Measurements from ENCODE around the gene ESRRB.

DNA sequence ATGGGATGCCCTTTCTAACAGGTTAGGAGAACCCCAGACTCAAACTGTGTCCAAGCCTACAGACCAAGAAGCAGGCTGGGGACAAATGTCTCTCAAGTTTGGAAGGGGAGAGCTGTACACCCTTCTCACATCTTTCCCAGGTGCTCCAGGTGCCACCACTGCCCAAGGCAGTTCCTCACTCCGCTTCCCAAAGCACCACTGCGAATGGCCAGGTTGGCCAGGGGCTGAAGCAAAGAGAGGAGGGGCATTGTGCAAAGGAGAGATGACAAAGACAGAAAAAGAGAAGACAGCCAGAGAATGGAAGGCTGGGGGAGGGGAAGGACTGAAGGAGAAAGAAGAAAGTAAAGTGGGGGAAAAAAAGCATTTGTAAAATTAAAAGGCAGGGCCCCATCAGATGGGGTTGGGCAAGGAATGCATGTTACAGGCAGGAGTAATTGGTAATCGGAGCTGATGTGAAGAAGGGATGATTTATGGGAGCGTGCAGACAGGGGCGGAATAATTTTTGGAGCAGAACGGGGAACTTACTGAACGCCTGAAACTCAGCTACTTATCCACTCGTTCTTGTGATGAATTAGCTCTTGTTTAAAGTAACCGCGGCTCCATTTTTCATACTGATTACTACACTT lies 165.8 kb downstream of the ESRRB start:
- TF ChIP-seq, protein P1, sequence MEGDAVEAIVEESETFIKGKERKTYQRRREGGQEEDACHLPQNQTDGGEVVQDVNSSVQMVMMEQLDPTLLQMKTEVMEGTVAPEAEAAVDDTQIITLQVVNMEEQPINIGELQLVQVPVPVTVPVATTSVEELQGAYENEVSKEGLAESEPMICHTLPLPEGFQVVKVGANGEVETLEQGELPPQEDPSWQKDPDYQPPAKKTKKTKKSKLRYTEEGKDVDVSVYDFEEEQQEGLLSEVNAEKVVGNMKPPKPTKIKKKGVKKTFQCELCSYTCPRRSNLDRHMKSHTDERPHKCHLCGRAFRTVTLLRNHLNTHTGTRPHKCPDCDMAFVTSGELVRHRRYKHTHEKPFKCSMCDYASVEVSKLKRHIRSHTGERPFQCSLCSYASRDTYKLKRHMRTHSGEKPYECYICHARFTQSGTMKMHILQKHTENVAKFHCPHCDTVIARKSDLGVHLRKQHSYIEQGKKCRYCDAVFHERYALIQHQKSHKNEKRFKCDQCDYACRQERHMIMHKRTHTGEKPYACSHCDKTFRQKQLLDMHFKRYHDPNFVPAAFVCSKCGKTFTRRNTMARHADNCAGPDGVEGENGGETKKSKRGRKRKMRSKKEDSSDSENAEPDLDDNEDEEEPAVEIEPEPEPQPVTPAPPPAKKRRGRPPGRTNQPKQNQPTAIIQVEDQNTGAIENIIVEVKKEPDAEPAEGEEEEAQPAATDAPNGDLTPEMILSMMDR (conservative IDR thresholded peaks at IDR 0.05; ENCODE audit: low read length), result no peak
- TF ChIP-seq EZH2phosphoT487 (IDR thresholded peaks at IDR 0.05; ENCODE audit: borderline replicate concordance, low read depth, low read length), result no peak
